OCI-LY7 (cell line): ENCODE data around the gene CERS6. TPM values are rescaled to one million over a fixed set of nuclear protein-coding genes. Genes with fewer than 3 reads are reported as not detected.

ENCODE experiments used
- BruUV-seq: library from RNA; stranded (reverse); fragments of 400-500 nt; replicated peaks from 2 replicates; lab custom pipeline; 2021; lab: Mats Ljungman, UMichigan
- CTCF ChIA-PET: fragments of 300-600 bp; sonication (Branson Sonifier 250); formaldehyde crosslinking; loops from one replicate; lab custom pipeline; 2022; ENCODE audit warnings: antibody characterized with exemption; ENCODE audit not compliant: unreplicated experiment; lab: Charles Lee
- POLR2A ChIA-PET: fragments of 300-600 bp; sonication (Branson Sonifier 250); formaldehyde crosslinking; loops from one replicate; lab custom pipeline; 2022; ENCODE audit warnings: antibody characterized with exemption; lab: Charles Lee
- DNase-seq: peaks from one replicate; pipeline ENCODE4 v3.0.0-alpha.2; 2015; ENCODE audit warnings: low spot score
- H2AFZ ChIP-seq: fragments of 200-600 bp; sonication (generic), shearing (Covaris generic); 2 replicates; pipeline ENCODE4 v1.6.1; 2014; ENCODE audit warnings: mild to moderate bottlenecking, antibody characterized with exemption, low read length, moderate library complexity
- H3K27ac ChIP-seq: fragments of 200-600 bp; sonication (generic); 2 replicates; pipeline ENCODE4 v1.5.1; 2014; ENCODE audit warnings: mixed run types, low read depth, mild to moderate bottlenecking, moderate library complexity, low read length, inconsistent platforms; ENCODE audit not compliant: poor library complexity, severe bottlenecking
- H3K36me3 ChIP-seq: fragments of 200-600 bp; sonication (generic); 2 replicates; pipeline ENCODE4 v1.6.1; 2014; ENCODE audit warnings: mild to moderate bottlenecking, antibody characterized with exemption, low read length, moderate library complexity, mixed read lengths; ENCODE audit not compliant: insufficient read depth
- H3K4me1 ChIP-seq: fragments of 200-600 bp; sonication (generic); 2 replicates; pipeline ENCODE4 v1.5.1; 2014; ENCODE audit warnings: mild to moderate bottlenecking, low read length; ENCODE audit not compliant: insufficient read depth, poor library complexity, severe bottlenecking
- H3K4me2 ChIP-seq: fragments of 200-600 bp; sonication (generic); 2 replicates; pipeline ENCODE4 v1.6.1; 2014; ENCODE audit warnings: mild to moderate bottlenecking, low read length
- H3K4me3 ChIP-seq: fragments of 200-600 bp; sonication (generic); 2 replicates; pipeline ENCODE4 v1.5.1; 2014; ENCODE audit warnings: mild to moderate bottlenecking, low read depth, low read length; ENCODE audit not compliant: poor library complexity, severe bottlenecking
- H3K79me2 ChIP-seq: fragments of 200-600 bp; sonication (generic); 2 replicates; pipeline ENCODE4 v1.6.1; 2016; ENCODE audit warnings: low read depth, mild to moderate bottlenecking, low read length, moderate library complexity, mixed read lengths; ENCODE audit not compliant: insufficient read depth
- H3K9me2 ChIP-seq: fragments of 200-600 bp; sonication (generic); 2 replicates; pipeline ENCODE4 v1.6.1; 2016; ENCODE audit warnings: mild to moderate bottlenecking, low read length, mixed read lengths; ENCODE audit not compliant: insufficient read depth
- H3K9me3 ChIP-seq: fragments of 200-600 bp; sonication (generic); 2 replicates; pipeline ENCODE4 v1.6.1; 2014; ENCODE audit warnings: mild to moderate bottlenecking, mixed run types, low read length, mixed read lengths
- H4K20me1 ChIP-seq: fragments of 200-600 bp; sonication (generic); 2 replicates; pipeline ENCODE4 v1.6.1; 2014; ENCODE audit warnings: mild to moderate bottlenecking, antibody characterized with exemption, low read length, moderate library complexity, mixed read lengths; ENCODE audit not compliant: insufficient read depth
- CTCF ChIP-seq: fragments of 200-600 bp; sonication (generic); conservative IDR thresholded peaks from 2 replicates; pipeline ENCODE4 v1.5.1; 2014; ENCODE audit warnings: mild to moderate bottlenecking, antibody characterized with exemption, low read length, moderate library complexity, mixed read lengths
- EZH2phosphoT487 ChIP-seq: fragments of 200-600 bp; sonication (generic); IDR thresholded peaks from 2 replicates; pipeline ENCODE4 v1.6.1; 2018; ENCODE audit warnings: low read depth, borderline replicate concordance, mild to moderate bottlenecking, mixed run types, antibody characterized with exemption, low read length, moderate library complexity, mixed read lengths
- intact Hi-C: fragments of 100-400 bp; cut with micrococcal nuclease; formaldehyde crosslinking; loops from one replicate; pipeline ENCODE4 v1.10.0; 2022; ENCODE audit not compliant: unreplicated experiment
- total RNA-seq, 2 experiments: library from RNA; depleted of rRNA in 1 of 2; stranded (reverse); fragments of >200 nt in 1 of 2; shearing (Covaris generic) in 1 of 2; gene quantifications; 2 replicates each; pipeline ENCODE4 v1.2.3, GENCODE V29; 2014 to 2022

Gene CERS6
- total RNA-seq, 2 experiments from 2014 or later = 0.04 TPM; not detected in 1

- Histone ChIP-seq H2AFZ (no peak overlapping the region), H3K36me3 (no peaks in the 10 kb centered on the region), H3K79me2 (no peaks in the 10 kb centered on the region), H3K27ac (no peak overlapping the region), H3K9me3 (no peaks in the 10 kb centered on the region), H4K20me1 (no peaks in the 10 kb centered on the region), H3K4me3 (no peak overlapping the region), H3K9me2 (no peaks in the 10 kb centered on the region), H3K4me1 (no peaks in the 10 kb centered on the region), H3K4me2 (no peak overlapping the region)
- POLR2A ChIA-PET = no interaction called here
- intact Hi-C loops = no loop called here
- CTCF ChIA-PET = no interaction called here
- DNase-seq = no peak
- no TSS peak for BruUV-seq
- no peak for TF ChIP-seq EZH2phosphoT487
These were observed 319.8 kb downstream of the CERS6 start for GRCh38 chr2:168775837-168776236.

- CTCF ChIA-PET = no interaction called here
These were observed 324.6 kb downstream of the CERS6 start for GRCh38 chr2:168780669-168781071.

GRCh38 chr2:168781191-168781817, 325.2 kb downstream of the CERS6 start:
- H2AFZ ChIP-seq = no peak overlapping the region
- H3K36me3 ChIP-seq = no peaks in the 10 kb centered on the region
- TF ChIP-seq EZH2phosphoT487 (no peak), CTCF (no peak)
- H3K4me1 ChIP-seq = no peaks in the 10 kb centered on the region
- POLR2A ChIA-PET = no interaction called here
- H3K79me2 ChIP-seq = no peaks in the 10 kb centered on the region
- DNase-seq = no peak
- intact Hi-C loops = no loop called here
- H3K9me3 ChIP-seq = no peaks in the 10 kb centered on the region
- H3K9me2 ChIP-seq = no peaks in the 10 kb centered on the region
- CTCF ChIA-PET = no interaction called here
- no peak overlapping the region for H3K4me2 ChIP-seq
- no peak overlapping the region for H3K27ac ChIP-seq
- H4K20me1 ChIP-seq = no peaks in the 10 kb centered on the region
- no TSS peak for BruUV-seq
- H3K4me3 ChIP-seq = no peak overlapping the region

More at GRCh38 chr2:168780669-168781071, 324.6 kb downstream of the CERS6 start:
- DNase-seq = no peak
- Histone ChIP-seq H3K4me2 (no peak overlapping the region), H2AFZ (no peak overlapping the region), H3K79me2 (no peaks in the 10 kb centered on the region), H3K9me2 (no peaks in the 10 kb centered on the region), H3K4me1 (no peaks in the 10 kb centered on the region), H3K36me3 (no peaks in the 10 kb centered on the region), H3K9me3 (no peaks in the 10 kb centered on the region), H3K27ac (no peak overlapping the region), H4K20me1 (no peaks in the 10 kb centered on the region), H3K4me3 (no peak overlapping the region)
- intact Hi-C loops = no loop called here
- BruUV-seq = no TSS peak
- TF ChIP-seq EZH2phosphoT487 = no peak
- TF ChIP-seq CTCF = no peak
- POLR2A ChIA-PET = interaction anchor here (0.6 kb wide), 1 partner anchor 20 kb away, joined by 4 read pairs; no protein-coding TSS in a partner anchor
